Thyroid gland (tissue), 4 donors: ENCODE results near the gene SLC12A3. TPM values are rescaled to one million over a fixed set of nuclear protein-coding genes. Genes with fewer than 3 reads are reported as not detected.
A peak's percentile ranks its signal among the peaks of the same experiment; 100 is the strongest.

Source experiments
- DNase-seq, 2 donors: peaks; one replicate each; pipeline ENCODE4 v3.0.0-alpha.2; 2019
- H3K27ac ChIP-seq, 3 donors: fragments of 200-600 bp; sonication (generic); 1 replicate in 2 of 3; 2 replicates in 1 of 3; pipeline ENCODE4 v1.5.1; 2016 to 2019; ENCODE audit warnings: mild to moderate bottlenecking in 1 of 3, moderate library complexity in 1 of 3
- H3K27me3 ChIP-seq: fragments of 200-600 bp; sonication (generic); one replicate; pipeline ENCODE4 v1.5.1; 2019
- H3K36me3 ChIP-seq, 2 donors: fragments of 200-600 bp; sonication (generic); one replicate each; pipeline ENCODE4 v1.5.1; 2016 to 2019
- H3K4me1 ChIP-seq, 2 donors: fragments of 200-600 bp; sonication (generic); one replicate each; pipeline ENCODE4 v1.5.1; 2017 to 2019
- H3K4me3 ChIP-seq, 3 donors: fragments of 200-600 bp; sonication (generic); replicated peaks in 1 of 3; 1 replicate in 2 of 3; 2 replicates in 1 of 3; pipeline ENCODE4 v1.5.1; 2016; ENCODE audit warnings: mild to moderate bottlenecking in 1 of 3
- H3K9me3 ChIP-seq: fragments of 200-600 bp; sonication (generic); one replicate; pipeline ENCODE4 v1.5.1; 2017
- POLR2A ChIP-seq, 2 donors: fragments of 450-650 bp; IDR thresholded peaks; one replicate each; pipeline ENCODE4 v1.6.1; 2017; ENCODE audit warnings: antibody characterized with exemption in 2 of 2, mild to moderate bottlenecking in 2 of 2, moderate library complexity in 1 of 2
- WGBS, 2 donors: methylation state at CpG; one replicate each; pipeline ENCODE4 v1.1.5; 2017; 5-methylcytosine and 5-hydroxymethylcytosine counted together
- intact Hi-C: fragments of 100-400 bp; cut with DNase I; formaldehyde crosslinking; loops from one replicate; pipeline ENCODE4 v1.15.1; 2023
- total RNA-seq, 4 donors: library from RNA; depleted of rRNA; stranded (reverse); fragments of >200 nt; gene quantifications; one replicate each; pipeline ENCODE4 v1.2.3, GENCODE V29; 2016
- TF ChIP-seq, protein P1 (sequence below), 6 experiments: fragments of 200-600 bp in 3 of 6; fragments of 450-650 bp in 3 of 6; sonication (generic) in 3 of 6; IDR thresholded peaks; one replicate each; pipeline ENCODE4 v1.5.1; 2016 to 2019; ENCODE audit warnings: antibody characterized with exemption in 6 of 6, mild to moderate bottlenecking in 2 of 6, inconsistent platforms in 1 of 6, moderate library complexity in 1 of 6

Gene SLC12A3
- total RNA-seq, 4 donors from 2014 or later = not detected

DNA sequence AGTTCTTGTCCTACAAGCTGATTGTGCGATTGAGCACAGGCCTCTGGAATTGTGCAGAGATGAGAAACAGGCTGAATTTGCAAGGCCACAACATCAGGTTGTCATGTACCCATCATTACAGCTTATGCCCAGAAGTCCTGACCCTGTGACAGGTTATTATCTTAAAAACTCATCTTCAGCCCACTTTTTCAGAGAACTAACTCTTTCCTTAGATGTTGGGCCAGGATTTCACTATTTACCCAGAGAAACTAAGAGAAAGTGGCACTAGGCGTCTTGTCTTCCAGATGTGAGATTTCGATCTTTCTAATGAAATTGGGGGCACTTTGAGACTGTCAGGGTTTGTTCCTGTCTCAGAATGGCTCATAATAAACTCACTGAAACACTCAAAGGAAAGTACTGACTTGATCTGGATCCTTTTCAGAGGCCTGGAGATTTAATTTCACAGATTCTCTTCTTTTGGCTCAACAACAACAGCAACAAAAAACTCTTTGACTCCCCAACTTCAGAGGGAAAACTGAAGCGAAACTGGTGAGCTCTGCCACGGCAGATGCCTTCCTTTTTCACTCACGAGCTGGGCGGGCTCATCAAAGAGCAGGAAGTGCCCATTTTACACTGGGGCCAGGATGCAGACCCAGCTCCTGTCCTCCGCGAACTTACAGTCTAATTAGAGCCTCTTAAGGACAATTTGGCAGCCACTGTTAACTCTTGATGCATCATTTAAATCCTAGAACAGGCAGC lies 17.7 kb upstream of the SLC12A3 start:
- peak in 1 of 2 donors; percentile 18 for DNase-seq
- peaks cover 9 to 17% of the 10 kb centered on the region in 2 donors for H3K36me3 ChIP-seq
- 72 to 77% methylated on average over 9 of the region's 9 CpGs for WGBS, 2 donors
- H3K9me3 ChIP-seq = no peaks in the 10 kb centered on the region
- H3K27me3 ChIP-seq = no peaks in the 10 kb centered on the region
- no peak for TF ChIP-seq POLR2A (IDR thresholded peaks at IDR 0.05)
- TF ChIP-seq, protein P1, sequence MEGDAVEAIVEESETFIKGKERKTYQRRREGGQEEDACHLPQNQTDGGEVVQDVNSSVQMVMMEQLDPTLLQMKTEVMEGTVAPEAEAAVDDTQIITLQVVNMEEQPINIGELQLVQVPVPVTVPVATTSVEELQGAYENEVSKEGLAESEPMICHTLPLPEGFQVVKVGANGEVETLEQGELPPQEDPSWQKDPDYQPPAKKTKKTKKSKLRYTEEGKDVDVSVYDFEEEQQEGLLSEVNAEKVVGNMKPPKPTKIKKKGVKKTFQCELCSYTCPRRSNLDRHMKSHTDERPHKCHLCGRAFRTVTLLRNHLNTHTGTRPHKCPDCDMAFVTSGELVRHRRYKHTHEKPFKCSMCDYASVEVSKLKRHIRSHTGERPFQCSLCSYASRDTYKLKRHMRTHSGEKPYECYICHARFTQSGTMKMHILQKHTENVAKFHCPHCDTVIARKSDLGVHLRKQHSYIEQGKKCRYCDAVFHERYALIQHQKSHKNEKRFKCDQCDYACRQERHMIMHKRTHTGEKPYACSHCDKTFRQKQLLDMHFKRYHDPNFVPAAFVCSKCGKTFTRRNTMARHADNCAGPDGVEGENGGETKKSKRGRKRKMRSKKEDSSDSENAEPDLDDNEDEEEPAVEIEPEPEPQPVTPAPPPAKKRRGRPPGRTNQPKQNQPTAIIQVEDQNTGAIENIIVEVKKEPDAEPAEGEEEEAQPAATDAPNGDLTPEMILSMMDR (IDR thresholded peaks at IDR 0.05) = no peak
- peaks cover 47 to 56% of the 10 kb centered on the region in 2 donors for H3K4me1 ChIP-seq
- peak overlapping the region; percentile 96 to 99 (median 97) for H3K27ac ChIP-seq
- no peak overlapping the region for H3K4me3 ChIP-seq
- intact Hi-C loops = no loop called here

- no peaks in the 10 kb centered on the region for H3K27me3 ChIP-seq
- WGBS, 2 donors = 34 to 39% methylated on average over 11 of the region's 11 CpGs
- intact Hi-C loops = no loop called here
- peak overlapping the region; percentile 96 to 99 (median 97) for H3K27ac ChIP-seq
- peak in 1 of 2 donors; percentile 71 for TF ChIP-seq POLR2A (IDR thresholded peaks at IDR 0.05)
- TF ChIP-seq, protein P1 (IDR thresholded peaks at IDR 0.05) = no peak
- no peaks in the 10 kb centered on the region for H3K9me3 ChIP-seq
- DNase-seq = peak; percentile 94
- no peak overlapping the region for H3K4me3 ChIP-seq
- H3K36me3 ChIP-seq = peaks cover 4 to 13% of the 10 kb centered on the region in 2 donors
- H3K4me1 ChIP-seq = peaks cover 47 to 56% of the 10 kb centered on the region in 2 donors
Observed at GRCh38 chr16:56848029-56848936, 16.7 kb upstream of the SLC12A3 start.

DNA sequence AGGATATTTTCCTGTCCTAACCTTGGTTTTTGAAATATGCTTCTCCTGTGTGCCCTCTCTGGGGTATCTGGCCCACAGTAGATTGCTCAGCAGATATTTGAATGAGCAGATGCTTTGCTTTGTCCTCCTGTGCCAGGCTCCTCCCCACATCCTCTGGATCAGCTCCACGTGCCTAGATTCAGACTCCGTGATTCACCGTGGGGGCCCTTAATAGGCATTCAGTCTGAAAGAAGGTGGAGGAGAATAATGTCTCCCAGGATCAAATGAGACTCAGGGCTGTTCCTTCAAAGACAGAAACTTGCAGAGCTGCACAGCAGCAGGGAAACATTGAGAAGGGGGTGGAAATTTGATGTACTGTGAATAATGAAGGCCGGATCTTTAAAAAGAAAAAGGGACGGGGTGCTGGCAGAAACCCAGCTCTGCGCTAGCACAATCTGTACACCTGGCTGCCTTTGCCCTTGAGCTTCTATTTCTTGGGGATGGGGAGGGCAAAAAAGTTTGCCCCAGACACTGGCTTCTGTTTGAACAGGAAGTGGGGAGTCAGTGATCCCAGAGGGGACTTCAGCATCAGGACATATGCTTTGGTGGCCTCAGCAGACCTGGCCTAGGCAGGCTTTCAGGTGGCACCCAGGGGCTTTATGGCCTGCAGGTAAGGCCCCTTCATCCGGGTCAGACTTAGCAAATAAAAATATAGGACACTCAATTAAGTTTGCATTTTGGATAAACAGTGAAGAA lies 15.9 kb upstream of the SLC12A3 start:
- no peak overlapping the region for H3K4me3 ChIP-seq
- H3K36me3 ChIP-seq = peaks cover 0 to 4% of the 10 kb centered on the region in 2 donors
- H3K4me1 ChIP-seq = peaks cover 47 to 56% of the 10 kb centered on the region in 2 donors
- TF ChIP-seq, protein P1 (IDR thresholded peaks at IDR 0.05) = no peak
- no peak for TF ChIP-seq POLR2A (IDR thresholded peaks at IDR 0.05)
- peak; percentile 63 to 81 for DNase-seq
- H3K27ac ChIP-seq = peak overlapping the region; percentile 96 to 99 (median 97)
- no peaks in the 10 kb centered on the region for H3K27me3 ChIP-seq
- WGBS, 2 donors = 20 to 22% methylated on average over 7 of the region's 7 CpGs
- intact Hi-C loops = no loop called here
- no peaks in the 10 kb centered on the region for H3K9me3 ChIP-seq

- 41 to 52% methylated on average over 11 of the region's 11 CpGs for WGBS, 2 donors
- Histone ChIP-seq H3K36me3 (no peaks in the 10 kb centered on the region), H3K4me1 (peaks cover 47 to 56% of the 10 kb centered on the region in 2 donors), H3K27ac (peak overlapping the region; percentile 96 to 99 (median 97)), H3K9me3 (no peaks in the 10 kb centered on the region), H3K4me3 (no peak overlapping the region), H3K27me3 (no peaks in the 10 kb centered on the region)
- intact Hi-C loops = no loop called here
- TF ChIP-seq, protein P1 (IDR thresholded peaks at IDR 0.05) = peak in 1 of 6 experiments; percentile 3
- peak in 1 of 2 donors; percentile 55 for TF ChIP-seq POLR2A (IDR thresholded peaks at IDR 0.05)
- peak; percentile 59 to 67 for DNase-seq
Observed at GRCh38 chr16:56849690-56850680, 15.0 kb upstream of the SLC12A3 start.
